NCI-H1930 (cell line): ENCODE data around the gene AK3.

ENCODE experiments used
- DNase-seq, 2 experiments: peaks; one replicate each; lab custom pipeline; 2025; lab: John Stamatoyannopoulos, UW

AK3 gene

DNA sequence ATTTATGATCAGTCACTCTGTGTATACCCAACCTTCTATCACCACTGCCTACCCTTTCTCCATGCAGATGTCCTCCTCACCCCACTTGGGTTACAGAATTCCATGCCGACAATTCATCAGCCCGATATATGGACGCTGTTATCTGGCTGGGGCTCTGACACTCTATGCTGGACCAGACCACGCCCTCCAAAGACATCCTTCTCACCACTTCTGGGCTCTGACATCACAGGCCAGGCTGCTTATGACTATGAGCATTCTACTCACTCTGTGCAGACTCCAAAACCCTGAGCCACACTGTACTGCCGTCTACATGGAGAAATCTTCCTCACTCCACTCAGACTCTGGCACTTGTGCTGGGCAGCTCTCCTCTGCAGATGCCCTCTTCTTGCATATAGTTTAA is 7.6 kb upstream of the AK3 start:
- no peak for DNase-seq

DNA sequence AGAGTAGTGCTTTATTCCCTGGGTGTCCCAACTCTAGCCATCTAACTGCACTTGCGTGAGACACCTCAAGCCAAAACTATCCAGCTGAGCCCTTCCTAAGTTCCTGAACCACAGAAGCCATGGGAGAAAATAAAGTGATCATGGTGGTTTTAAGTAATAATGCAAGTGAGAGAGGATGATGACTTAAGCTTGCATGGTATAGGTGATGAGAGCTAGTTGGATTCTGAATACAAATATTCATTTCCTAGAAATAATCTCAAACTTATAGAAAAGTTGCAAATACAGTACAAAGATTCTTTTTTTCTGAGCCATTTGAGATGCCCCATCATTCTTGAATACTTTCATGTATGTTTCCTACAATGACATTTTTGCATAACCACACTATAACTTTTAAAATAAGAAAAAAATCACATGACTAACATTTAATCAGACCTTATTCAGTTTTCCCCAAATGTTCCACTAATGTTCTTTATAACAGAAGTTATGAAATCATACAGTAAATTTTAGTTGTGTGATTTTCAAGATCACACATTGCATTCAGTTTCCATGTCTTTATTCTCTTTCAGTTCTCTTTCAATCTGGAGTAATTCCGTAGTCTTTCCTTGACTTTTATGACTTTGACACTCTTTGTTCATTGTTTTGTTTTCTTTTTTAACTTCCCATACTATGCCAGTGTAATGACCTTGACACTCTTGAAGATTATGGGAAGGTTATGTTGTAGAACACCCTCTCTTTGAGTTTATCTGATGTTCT is 5.5 kb upstream of the AK3 start:
- DNase-seq, result no peak

DNA sequence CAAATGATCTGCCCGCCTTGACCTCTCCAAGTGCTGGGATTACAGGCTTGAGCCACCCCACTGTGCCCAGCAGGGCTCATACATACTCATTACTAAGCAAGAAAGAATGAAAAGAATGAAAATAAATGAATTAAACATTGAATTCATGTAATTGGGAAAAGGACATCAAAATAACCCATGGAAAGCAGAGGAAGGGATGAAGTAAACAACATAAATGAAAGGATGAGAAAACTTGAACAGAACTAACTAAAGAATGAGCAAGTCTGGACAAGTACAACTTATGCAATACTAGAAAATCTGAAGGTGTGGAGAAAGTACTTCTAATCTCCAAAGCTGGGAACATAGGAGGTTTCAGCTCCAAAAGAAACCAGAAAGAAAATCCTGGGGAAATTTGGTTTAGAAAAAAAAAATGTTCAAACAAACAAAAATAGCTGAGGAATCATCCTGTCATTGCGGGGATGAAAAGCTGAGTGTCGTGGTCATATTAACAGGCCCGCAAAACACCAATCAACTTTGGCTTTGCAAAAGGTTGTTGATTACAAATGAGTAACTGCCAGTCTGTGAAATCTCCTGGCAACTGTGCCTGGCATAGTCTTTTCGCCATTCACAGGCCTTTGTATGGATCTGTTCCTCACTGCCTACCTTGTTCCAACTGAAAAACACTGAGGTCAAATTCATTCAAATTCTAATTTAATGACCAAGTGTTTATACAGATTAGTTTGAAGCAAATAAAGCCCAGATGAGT is 2.3 kb upstream of the AK3 start:
- DNase-seq, result no peak

DNA sequence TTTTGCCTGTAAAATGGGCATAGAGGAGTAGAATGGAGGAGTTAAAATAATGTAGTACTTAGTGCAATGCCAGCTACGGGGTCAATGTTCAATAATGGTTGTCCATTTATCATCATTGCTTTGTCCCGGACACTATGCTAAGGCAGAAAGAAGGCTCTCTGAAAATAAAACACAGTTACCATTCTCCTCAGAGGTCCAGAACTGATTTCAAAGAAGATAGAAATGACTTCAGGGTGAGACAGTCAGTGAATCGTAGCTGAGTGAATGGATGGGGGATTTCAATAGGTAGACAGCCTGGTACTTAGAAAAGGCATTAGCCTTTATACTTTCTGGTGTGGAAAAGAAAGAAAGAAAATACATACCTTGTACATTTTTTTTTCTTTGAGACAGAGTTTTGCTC is 1.2 kb upstream of the AK3 start:
- DNase-seq, result no peak

DNA sequence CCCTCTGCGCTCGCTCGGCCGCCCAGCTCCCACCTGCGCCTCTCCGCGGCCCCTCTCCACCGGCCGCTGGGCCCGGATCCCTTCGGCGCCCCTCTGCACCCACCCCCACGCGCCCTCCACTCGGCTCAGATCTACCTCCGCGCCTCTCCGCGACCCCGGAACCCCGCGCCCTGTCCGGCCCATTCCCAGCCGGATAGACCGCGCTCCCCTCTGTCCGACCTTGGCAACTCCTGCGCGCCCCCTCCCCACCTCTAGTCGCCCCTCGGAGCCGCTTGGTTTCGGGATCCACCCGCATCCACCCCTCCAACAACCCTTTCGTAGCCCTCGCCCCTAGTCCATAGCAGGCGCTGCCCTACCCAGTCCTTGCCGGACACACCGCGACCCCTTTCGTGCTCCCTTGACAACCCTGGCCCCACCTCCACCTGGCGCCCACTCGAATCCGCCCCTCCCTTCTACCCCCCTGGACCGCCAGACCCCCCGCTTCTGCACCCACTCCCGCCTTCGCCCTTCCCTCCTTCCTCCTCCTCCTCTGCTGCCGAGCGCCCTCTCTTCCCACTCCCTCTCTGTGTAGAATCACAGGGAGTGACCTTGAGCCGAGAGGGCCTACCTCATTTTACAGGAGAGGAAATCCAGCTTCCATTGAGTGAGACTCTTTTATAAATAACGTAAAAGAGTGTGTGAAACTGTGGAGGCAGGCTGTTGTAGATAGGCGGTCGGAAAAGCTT is 525 bp upstream of the AK3 start:
- DNase-seq, result no peak

DNA sequence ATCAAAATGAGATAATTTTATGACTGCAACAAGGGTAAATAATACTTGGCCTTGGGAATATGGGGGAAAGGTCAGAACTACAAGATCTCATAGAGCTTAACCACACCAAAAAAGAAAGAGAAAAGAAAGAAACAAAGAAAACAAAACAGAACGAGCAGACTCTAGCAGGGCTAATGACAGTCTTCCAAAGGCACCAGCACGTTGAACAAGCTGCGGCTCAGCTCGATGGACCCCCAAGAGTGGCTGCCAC is 689 bp downstream of the AK3 start:
- peak in 1 of 2 experiments; percentile 17 for DNase-seq

DNA sequence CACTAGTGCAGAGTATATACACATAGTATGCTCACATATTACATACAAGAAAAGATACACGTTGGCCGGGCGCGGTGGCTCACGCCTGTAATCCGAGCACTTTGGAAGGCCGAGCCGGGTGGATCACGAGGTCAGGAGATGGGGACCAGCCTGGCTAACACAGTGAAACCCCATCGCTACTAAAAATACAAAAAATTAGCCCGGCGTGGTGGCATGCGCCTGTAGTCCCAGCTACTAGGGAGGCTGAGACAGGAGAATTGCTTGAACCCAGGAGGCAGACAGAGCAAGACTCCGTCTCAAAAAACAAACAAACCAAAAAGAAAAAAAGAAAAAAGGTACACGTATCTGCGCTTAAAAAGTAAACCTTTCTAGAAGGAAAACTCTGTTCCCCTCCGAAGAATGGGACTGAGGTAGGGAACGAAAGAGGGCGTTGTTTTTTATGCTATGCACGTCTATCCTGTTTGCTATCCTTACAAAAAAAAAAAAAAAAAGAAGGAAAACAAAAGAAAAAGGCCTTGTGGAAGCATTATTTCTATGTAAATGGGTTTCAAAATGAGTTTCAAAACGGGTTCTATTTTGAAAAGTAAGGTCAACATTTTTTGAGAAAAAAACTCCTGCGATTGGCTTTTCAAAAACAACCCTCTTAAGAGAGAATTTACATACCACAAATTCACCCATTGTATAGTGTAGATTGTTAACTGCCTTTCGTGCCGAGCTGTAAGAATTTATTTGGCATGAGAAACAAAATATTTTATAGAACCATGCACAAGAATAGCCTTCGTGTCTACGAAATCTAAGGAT is 1.2 kb downstream of the AK3 start:
- no peak for DNase-seq

DNA sequence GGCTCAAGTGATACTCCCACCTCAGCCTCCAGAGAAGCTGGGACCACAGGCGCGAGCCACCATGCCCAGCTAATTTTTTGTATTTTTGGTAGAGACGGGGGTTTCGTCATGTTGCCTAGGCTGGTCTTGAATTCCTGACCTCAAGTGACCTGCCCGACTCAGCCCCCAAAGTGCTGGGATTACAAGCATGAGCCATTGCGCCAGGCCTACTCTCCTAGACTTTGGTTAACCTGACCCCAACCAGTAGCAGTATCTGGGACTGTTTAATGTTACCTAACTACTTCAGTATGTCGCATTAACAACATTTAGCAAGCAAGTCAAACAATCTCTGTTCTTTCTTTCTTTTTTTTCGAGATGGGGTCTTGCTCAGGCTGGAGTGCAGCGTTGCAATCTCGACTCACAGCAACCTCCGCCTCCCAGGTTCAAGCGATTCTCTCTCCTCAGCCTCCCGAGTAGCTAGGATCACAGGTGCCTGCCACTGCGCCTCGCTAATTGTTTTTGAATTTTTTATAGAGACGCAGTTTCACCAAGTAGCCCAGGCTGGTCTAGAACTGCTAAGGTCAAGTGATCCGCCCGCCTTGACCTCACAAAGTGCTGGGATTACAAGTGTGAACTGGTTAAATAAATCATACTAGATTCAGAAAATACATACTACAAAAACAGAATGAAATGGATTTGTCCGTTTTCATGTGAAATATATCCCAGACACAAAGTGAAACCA is 2.0 kb downstream of the AK3 start:
- no peak for DNase-seq

DNA sequence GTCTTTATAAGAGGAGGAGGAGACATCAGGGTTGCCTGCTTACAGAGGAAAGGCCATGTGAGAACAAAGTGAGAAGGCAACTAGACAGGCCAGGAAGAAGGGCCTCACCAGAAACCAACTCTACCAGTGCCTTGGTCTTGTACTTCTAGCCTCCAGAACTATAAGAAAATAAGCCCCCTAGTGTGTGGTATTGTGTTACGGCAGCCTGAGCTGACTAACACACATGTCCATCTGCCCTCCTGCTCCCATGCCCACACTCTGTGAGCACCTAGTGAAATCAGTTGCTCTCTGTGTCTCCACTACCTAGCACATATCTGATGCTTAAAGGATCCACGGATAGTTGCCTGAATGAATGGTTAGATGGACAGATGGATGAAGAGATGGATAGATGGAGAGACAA is 6.9 kb downstream of the AK3 start:
- no peak for DNase-seq

DNA sequence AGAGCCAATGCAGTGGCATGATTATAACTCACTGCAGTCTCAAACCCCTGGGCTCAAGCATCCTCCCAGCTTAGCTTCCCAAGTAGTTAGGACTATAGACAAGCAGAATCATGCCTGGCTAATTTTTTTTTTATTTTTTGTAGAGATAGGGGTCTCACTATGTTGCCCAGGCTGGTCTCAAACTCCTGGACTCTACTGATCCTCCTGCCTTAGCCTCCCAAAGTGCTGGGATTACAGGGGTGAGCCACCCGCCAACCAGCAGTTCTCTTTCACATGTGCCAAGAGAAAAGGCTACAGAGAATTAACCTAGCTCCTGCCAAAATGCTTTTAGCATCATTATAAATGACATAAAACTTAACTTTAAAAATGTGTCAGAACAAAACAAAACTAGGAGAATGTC is 8.1 kb downstream of the AK3 start:
- no peak for DNase-seq

DNA sequence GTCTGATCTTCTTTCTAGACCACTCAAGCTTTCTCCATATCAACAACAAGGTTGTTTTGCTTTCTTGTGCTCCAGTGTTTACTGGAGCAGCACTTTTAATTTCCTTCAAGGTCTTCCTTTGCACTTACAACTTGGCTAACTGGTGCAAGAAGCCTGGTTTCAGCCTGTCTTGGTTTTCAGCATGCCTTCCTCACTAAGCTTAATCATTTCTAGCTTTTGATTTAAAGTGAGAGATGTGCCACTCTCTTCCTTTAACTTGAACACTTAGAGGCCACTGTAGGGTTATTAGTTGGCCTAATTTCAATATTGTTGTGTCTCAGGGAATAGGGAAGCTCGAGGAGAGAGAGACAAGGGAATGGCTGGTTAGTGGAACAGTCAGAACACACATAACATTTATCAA is 13.4 kb downstream of the AK3 start:
- DNase-seq, result no peak

DNA sequence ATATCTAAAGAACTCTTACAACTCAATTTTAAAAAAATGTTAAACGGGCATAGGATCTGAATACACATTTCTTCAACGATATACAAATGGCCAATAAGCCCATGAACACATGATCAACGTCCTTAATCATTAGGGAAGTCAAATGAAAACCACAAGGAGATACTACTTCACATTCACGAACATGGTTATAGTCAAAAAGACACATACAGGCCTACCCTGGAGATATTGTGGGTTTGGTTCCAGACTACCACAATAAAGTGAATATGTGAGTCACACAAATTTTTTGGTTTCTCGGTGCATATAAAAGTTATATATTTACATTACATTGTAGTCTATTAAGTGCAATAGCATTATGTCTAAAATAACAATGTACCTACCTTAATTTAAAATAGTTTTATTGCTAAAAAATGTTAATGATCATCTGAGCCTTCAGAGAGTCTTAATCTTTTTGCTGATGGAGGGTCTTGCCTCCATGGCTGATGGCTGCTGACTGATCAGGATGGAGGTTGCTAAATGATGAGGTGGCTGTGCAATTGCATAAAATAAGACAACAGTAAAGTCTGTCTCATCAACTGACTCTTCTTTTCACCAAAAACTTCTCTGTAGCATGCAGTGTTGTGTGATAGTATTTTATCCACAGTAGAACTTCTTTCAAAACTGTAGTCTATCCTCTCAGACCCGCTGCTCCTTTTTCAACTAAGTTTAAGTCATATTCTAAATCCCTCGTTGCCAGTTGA is 15.1 kb downstream of the AK3 start:
- DNase-seq, result no peak

DNA sequence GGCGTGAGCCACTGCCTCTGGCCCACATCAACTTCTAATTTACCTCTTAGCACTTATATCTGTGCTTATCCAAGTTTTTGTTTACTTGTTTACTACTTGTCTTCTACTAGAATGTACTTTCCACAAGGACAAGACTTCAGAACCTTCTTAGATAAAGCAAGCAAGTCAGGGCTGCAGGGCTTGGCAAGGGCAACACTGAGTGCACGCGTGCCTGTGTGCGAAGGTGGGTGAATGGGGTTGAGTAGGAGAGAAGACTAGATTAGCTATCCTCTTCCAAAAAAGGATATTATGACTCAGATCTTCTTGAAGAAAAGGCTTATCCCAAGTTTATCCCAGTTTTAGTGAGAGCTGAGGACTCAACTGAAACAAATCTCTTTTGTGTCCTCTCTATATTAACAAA is 19.3 kb downstream of the AK3 start:
- no peak for DNase-seq

DNA sequence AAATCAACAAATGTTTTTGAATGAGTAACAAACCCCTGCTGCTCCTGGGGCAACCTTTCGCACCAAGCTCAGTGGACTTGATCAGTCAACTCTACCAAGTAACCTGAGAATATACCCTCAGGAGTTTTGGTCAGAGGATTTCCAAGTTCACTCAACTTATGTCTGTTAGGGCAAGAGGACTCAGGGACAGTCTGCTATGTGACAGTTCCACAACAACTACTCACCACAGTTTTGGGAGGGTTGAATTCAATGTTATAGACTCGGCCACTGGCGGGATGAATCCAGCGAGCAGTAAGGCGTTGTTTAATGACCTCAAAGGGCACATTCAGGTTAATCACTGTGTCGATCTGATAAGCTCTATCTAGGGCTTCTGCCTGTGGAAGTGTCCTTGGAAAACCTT is 22.1 kb downstream of the AK3 start:
- no peak for DNase-seq

DNA sequence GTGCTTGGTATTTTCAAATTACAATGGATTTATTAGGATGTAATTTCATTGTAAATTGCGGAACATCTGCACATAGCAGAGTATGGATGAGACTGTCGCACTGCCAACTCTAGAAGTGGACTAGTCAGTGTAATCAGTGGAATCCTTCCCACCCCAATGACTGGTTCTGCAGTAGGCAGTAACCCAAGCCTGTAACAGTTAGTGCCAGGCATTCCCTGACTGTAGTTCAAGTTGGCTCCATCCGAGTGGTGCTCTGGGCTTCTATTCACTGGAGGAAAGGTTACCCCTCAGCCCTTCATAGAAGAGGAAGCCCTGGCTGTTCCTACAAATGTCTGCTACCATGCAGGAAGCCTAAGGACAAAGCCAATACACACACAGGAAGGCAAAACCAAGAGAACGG is 23.2 kb downstream of the AK3 start:
- DNase-seq, result no peak

DNA sequence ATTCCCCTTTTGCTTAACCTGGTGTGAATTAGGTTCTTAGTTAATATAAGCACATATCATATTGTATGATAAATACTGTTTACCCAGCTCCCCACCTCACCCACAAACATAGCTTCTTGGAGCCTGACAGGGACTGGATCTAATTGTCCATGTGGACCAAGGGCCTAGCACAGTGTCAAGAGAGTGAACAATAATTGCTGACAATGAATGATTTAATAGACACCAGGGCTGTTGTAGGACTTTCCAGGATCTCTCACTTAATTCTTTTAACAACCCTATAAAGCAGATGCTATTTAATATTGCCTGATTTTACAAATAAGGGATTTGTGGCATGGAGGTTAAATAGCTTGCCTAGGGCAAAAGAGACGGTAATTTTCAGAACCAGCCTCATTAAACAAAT is 24.8 kb downstream of the AK3 start:
- DNase-seq, result no peak

DNA sequence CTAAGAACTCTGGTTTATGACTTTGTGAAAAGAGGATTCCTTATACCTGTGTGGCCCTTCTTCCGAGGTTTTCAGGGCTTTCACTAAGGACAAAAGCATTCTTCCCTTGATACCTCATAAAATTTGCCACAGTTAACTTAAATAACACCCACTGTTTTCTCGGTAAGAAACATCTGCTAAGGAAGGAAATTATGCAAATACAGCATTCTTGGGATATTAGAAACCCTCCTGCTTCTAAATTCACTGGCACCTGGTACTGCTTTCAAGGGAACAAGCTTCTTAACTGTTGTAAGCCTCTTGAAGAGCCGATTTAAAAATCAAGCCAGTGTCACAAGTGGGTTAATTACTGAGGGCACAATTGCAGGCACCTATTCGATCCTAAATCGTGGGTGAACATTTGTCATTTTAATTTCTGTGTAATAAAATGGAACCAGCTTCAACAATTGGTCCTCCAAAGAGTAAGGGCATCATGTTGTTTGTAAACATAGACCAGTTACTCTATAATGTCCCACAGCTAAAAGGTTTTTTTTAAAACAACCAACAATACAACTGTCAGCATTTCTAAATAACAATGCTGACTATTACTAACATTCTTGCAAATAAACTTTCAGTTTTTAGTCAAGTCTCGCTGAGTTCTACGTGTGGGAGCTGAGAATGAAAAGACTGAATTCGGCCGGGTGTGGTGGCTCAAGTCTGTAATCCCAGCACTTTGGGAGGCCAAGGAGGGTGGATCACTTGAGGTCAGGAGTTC is 26.6 kb downstream of the AK3 start:
- DNase-seq, result no peak

DNA sequence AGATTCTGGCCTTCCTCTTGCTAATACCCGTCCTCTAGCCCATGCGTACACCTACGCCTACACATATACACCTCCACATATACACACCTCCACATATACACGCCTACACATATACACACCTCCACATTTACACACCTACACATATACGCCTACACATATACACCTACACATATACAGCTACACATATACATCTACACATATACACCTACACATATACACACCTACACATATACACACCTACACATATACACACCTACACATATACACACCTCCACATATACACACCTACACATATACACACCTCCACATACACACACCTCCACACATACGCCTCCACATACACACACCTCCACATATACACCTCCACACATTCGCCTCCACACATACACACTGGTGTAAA is 27.2 kb downstream of the AK3 start:
- no peak for DNase-seq

DNA sequence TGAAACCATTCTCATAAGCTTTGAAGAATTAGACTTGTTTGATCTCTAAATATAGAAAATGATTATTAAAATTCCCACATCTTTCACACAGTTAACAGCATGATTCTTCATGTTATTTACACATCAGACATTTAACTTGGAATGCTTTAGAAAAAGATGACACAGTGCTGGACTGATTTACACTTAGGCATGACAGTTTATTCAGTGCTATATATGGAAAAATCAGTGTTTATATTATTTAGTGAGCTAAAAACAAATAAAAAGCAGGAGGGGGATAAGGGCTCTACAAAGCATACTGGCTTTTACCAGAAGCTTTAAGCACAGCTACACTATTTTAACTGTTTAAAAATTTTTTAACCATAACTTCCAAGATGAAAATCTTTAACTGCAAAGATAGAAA is 31.6 kb downstream of the AK3 start:
- DNase-seq, result no peak

DNA sequence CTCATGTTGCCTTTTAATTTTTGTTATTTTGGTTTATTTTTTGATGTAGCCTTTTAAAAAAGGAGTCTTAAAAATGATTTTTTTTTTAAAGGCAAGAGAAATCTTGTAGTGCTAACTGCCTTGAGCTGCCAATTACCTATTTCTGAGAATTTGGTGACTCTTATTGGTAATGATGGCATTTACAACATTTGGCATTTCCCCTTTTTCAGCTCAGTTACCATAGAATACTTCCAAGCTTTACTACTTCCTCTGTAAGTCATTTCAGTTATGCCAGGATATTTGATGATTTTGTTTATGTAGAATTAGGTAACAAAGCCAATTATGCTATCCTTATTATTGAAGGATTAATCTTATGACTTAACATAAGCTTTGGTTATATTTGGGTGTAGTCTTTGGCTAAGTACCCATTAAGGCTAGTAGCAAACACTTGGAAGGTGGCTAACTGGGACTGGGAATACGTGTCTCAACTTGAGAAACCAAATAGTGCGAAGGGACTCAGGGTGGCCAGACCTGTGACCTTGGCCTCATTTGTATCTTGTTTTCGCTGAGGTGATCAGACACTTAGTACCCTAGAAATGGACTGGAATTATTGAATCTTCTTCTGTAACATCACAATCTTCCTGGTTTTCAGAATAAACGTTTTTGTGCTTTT is 33.9 kb downstream of the AK3 start:
- no peak for DNase-seq
